Measurements from ENCODE around the gene SLC44A3. TPM values are rescaled to one million over a fixed set of nuclear protein-coding genes. Genes with fewer than 3 reads are reported as not detected.

The SLC44A3 gene
- total and polyA plus RNA-seq, 2 of the 13 experiments (the other 11 are each of a cell fraction or from before 2014, with no cell fraction given): 6.8 to 14.1 TPM

- no peak for TF ChIP-seq HNF1A (IDR thresholded peaks at IDR 0.05; ENCODE audit: low read depth)
- no peak for TF ChIP-seq HNF1A (CRISPR knock-in tag; IDR thresholded peaks at IDR 0.05; ENCODE audit: borderline replicate concordance)
- TF ChIP-seq KDM5A (IDR thresholded peaks at IDR 0.05; ENCODE audit: borderline replicate concordance, low read length): no peak
- no peak for TF ChIP-seq ZNF451 (CRISPR knock-in tag; IDR thresholded peaks at IDR 0.05)
- TF ChIP-seq ZFP36L2 (CRISPR knock-in tag; IDR thresholded peaks at IDR 0.05): no peak
- no peak for TF ChIP-seq ZNF713 (CRISPR knock-in tag; IDR thresholded peaks at IDR 0.05)
- TF ChIP-seq MTA3 (CRISPR knock-in tag; IDR thresholded peaks at IDR 0.05): no peak
- no peak for TF ChIP-seq AFF4 (CRISPR knock-in tag; IDR thresholded peaks at IDR 0.05)
- TF ChIP-seq ZNF205 (CRISPR knock-in tag; IDR thresholded peaks at IDR 0.05): no peak
- TF ChIP-seq MTERF4 (CRISPR knock-in tag; IDR thresholded peaks at IDR 0.05): no peak
- TF ChIP-seq ZFP36L1 (CRISPR knock-in tag; IDR thresholded peaks at IDR 0.05): no peak
- TF ChIP-seq FOSL2 (CRISPR knock-in tag; IDR thresholded peaks at IDR 0.05): no peak
- no peak for TF ChIP-seq ZNF749 (CRISPR knock-in tag; IDR thresholded peaks at IDR 0.05; ENCODE audit: borderline replicate concordance)
- peak; percentile 86 for TF ChIP-seq MIXL1 (CRISPR knock-in tag; IDR thresholded peaks at IDR 0.05)
- no peak for TF ChIP-seq SKIL (CRISPR knock-in tag; IDR thresholded peaks at IDR 0.05; ENCODE audit: borderline replicate concordance)
- TF ChIP-seq FOXC1 (CRISPR knock-in tag; IDR thresholded peaks at IDR 0.05; ENCODE audit: borderline replicate concordance): no peak
- no peak for TF ChIP-seq XBP1 (CRISPR knock-in tag; IDR thresholded peaks at IDR 0.05)
- no peak for TF ChIP-seq EEA1 (CRISPR knock-in tag; IDR thresholded peaks at IDR 0.05; ENCODE audit: borderline replicate concordance)
Observed at GRCh38 chr1:94803517-94804441, 16.4 kb upstream of the SLC44A3 start (continued).

Measured in HepG2 (cell line).